ENCODE results near the gene NFKB1.

- TF ChIP-seq FOXA1 (IDR thresholded peaks at IDR 0.05) (no peak), ELF4 (IDR thresholded peaks at IDR 0.05) (no peak), ARNT (IDR thresholded peaks at IDR 0.05) (no peak), SP1 (IDR thresholded peaks at IDR 0.05) (no peak), HDGF (IDR thresholded peaks at IDR 0.05; ENCODE audit: borderline replicate concordance) (no peak), CTBP1 (IDR thresholded peaks at IDR 0.05; ENCODE audit: borderline replicate concordance) (no peak), FOXM1 (IDR thresholded peaks at IDR 0.05; ENCODE audit: borderline replicate concordance) (no peak)
Measured at GRCh38 chr4:102589743-102590142, 88.6 kb downstream of the NFKB1 start.
